ENCODE data around the gene SEMA4G.
"Not testable (repeated sequence)": the region's sequence is repeated elsewhere in the genome, so short reads cannot be mapped to it uniquely, and the experiment has no call there.

Gene SEMA4G

DNA sequence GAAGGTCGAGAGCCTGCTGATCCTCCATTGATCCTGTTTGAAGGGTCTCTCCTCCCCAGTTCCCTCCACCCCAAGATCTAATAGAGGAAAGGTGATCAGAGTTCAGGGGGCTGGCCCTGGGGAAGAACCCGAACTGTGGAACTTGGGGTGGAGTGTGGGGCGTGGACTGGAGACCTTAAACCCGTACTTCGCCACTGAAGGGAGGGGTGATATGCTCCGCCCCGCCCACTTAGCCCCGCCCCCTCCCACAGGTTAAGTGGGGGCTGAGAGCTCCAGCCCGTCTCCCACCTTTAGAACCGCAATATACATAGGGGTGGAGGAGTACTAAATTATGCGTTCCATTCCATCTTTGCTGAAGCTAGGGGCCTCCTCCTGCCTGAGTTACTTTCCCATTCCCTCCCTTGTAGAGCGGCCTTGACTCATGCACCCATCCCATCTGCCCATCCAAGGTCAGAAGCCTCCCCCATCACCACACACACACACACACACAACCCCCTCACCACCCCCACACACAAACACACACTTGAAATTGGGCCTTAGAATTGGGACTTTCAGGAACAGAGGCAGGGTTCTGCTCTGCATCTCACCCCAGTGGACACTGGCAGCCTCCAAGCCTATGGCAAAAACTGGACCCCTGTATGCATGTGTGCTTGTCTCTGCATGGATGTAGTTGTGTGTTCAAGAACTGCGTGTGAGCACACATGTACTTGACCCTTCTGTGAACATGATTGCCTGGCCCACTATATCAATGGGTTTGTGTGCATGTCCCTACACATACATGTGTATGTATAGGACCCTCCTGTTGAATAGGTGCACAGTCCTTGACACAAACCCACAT lies 991 bp downstream of the SEMA4G start:
- intact Hi-C loops (cut with DNase I), result no loop called here
- DNase-seq, result no peak

DNA sequence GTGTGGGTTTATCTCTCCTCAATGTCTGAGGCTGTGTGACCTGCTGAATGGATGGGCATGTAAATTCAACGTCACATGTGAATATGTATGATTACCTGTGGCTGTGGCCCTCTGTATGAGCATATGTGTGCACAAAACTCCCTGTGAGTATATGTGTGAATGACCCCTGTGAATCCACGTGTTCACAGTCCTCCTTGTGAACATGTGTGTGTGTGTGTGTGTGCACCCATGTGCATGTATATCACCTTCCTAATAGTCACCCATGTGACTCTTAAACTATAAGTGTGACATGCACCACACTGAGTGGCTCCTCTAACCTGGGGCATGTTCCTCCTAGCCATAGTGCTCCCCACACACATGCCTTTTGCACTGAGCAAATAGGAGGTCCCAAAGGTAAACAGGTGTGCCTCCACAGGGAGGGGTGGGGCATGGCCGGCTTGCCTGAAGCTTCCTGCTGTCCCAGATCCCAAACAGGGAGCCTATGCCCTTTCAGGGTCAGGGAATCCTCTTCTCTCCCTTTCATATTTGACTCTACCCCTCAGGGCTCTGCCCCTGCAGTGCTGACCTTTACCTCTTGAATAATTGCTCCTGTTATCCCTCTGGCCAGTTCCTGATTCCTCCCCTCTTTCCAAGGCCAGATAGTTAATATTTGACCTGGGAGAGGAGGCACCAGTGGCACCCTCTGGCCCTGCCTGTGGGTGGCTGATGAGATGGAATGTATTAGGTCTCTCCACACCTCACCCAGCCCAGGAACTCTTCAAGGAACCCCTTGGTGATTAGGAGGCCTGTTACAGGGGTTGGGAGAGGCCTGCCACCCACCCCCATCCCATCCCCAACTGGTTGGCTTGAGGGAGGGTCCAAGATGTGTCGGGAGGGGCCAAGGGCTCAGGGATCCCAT lies 1.9 kb downstream of the SEMA4G start:
- DNase-seq, result no peak
- intact Hi-C loops (cut with DNase I), result no loop called here

DNA sequence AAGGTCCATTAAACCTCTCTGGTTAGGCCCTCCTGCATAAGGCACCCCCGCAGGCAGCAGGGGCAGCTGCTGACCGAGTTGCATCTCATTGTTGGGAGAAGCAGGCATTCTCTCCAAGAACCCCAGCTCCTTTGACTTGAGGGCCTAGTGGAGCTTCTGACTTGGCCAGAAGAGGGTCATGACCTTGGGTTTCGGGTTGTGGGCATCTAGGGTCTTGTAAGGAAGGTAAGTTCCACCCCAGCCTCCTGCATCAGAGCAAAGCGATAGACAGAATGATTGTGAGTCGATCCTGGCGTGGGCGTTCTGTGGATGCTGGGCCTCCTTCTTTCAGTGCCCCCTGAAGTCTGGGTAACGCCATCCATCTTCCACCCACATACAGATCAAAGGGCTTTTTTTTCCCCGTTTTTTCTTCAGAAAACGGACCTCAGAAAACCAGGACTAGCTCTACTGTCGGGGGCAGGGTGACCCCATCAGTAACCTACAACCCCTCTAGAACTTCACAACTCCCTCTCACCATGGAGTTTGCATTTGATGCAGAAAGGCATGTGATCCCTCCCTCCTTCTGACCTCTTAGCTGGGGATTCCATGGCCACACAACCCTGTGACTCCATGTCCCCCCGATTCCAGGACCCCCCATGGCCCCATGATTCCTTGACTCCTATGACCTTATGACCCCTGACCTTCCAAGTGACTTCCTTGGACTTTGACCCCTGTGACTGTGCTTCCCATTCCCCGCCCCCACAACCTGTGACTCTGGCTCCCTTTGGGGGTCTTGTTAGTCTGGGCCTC lies 3.0 kb downstream of the SEMA4G start:
- intact Hi-C loops (cut with DNase I), result no loop called here
- DNase-seq, result no peak

DNA sequence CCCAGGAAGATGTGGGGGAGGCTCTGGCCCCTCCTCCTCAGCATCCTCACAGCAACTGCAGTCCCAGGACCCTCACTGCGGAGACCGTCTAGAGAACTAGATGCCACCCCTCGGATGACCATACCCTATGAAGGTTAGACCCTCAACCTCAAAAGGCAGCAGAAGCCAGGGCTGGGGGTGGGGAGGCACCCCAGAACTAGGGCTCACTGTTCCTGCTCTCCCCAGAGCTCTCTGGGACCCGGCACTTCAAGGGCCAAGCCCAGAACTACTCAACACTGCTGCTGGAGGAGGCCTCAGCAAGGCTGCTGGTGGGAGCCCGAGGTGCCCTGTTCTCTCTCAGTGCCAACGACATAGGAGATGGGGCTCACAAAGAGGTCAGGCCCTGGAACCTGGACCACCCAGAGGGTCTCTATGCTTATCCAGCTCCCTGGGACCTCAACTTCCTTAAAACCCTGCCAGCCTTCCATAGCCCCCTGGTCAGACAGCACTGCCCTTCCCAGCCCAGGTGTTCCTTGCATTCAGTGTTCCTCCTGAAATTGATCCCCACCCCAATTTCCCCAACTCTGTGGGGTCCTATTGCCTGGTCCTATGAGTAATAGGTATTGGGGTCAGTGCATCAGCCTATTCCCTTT lies 3.7 kb downstream of the SEMA4G start:
- DNase-seq, result no peak
- intact Hi-C loops (cut with DNase I), result no loop called here

DNA sequence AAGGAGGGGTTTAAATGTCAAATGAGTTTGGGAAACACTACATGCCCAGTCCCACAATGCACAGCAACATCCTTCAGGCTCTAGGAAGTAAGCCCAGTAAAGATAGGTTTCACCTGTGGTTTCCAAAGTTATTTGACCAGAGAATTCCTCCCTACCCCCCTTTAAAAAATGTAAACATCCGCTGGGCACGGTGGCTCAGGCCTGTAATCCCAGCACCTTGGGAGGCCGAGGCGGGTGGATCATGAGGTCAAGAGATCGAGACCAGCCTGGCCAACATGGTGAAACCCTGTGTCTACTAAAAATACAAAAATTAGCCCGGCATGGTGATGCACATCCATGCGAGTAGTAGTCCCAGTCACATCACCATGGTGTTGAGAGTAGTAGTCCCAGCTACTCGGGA lies 6.1 kb downstream of the SEMA4G start:
- intact Hi-C loops (cut with DNase I); DNase-seq: not testable (repeated sequence)

DNA sequence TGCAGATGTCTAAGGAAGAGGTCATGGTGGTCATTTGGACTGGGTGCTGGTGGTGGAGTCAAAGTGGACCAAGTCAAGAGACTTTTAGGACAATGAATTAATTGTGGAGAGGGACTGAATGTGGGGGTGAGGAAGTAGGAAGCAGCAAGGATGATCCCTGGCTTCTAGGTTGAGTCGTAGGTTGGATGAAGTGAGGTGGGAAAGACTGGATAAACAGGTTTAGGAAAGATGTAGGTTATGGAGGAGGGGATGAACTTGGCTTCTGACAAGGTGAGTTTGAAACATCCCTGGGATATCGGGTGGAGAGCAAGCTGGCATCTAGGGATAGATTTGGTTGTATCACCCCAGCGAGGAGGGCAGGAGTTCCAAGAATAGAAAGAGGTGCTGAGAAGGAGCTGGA lies 7.6 kb downstream of the SEMA4G start:
- intact Hi-C loops (cut with DNase I), result no loop called here
- DNase-seq, result no peak

DNA sequence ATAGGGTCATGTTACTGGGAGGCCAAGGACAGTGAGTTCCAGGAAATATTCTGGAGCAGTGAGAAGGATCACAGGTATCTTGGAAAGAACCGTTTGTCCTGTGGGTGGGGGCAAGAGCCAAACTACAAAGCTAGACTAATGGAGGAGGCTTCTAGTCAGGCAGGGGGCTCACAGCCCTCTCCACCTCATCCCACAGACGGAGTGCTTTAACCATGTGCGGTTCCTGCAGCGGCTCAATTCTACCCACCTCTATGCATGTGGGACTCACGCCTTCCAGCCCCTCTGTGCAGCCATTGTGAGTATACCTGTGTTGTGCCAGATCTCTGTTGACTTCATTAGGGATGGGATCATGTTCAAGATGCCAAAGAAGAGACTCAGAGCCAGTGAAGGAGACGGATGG lies 8.1 kb downstream of the SEMA4G start:
- DNase-seq, result no peak

DNA sequence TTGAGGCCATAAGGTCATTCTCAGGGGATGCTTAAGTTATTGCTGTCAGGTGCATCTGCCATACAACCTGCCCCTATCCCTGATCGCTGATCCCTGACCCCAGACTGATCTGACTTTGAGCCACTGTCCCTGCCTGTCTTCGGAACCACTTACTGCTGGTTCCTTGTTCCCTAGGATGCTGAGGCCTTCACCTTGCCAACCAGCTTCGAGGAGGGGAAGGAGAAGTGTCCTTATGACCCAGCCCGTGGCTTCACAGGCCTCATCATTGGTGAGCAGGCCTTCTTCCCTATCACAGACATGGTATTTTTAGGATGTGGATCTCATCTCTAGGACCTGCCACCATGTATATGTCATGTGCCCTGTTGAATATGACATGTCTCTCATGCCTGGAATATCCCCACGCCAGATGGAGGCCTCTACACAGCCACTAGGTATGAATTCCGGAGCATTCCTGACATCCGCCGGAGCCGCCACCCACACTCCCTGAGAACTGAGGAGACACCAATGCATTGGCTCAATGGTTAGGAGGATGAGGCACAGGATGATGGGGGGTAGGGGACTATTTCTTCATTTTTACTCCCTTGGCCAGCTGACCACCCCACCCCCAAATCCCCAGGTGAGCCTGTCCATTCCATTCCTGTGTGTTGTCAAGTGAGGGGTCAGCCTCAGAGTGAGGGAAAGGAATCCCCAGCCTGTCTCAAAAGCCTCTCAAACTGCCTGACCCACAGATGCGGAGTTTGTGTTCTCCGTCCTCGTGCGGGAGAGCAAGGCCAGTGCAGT lies 9.0 kb downstream of the SEMA4G start:
- intact Hi-C loops (cut with DNase I), result no loop called here
- no peak for DNase-seq

More for the DNA sequence above, 8.1 kb downstream of the SEMA4G start:
- intact Hi-C loops (cut with DNase I), result no loop called here

DNA sequence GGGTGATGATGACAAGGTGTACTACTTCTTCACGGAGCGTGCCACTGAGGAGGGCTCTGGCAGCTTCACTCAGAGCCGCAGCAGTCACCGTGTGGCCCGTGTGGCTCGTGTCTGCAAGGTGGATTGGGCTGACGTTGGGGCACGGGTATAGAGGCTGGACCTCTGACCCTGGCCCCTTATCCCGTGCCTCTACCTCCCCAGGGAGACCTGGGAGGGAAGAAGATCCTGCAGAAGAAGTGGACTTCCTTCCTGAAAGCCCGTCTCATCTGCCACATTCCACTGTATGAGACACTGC lies 9.5 kb downstream of the SEMA4G start:
- DNase-seq, result no peak
- intact Hi-C loops (cut with DNase I), result no loop called here

DNA sequence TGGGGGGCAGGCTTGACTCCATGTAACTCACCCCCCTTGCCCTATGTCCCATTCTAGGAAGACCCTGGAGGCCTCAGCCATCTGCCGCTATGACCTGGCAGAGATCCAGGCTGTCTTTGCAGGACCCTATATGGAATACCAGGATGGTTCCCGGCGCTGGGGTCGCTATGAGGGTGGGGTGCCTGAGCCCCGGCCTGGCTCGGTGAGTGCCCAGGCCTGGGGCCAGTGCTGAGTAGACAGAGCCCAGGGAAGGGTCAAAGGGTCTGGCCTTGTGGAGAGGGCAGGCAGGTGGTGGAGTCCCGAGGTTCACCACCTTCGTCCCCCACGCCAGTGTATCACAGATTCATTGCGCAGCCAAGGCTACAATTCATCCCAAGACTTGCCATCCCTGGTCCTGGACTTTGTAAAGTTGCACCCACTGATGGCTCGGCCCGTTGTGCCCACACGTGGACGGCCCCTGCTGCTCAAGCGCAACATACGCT lies 10.5 kb downstream of the SEMA4G start:
- intact Hi-C loops (cut with DNase I), result loop anchor here (10.0 kb wide), 1 partner anchor 65 kb away; the partner anchor contains the start of gene SLF2
- DNase-seq, result no peak

DNA sequence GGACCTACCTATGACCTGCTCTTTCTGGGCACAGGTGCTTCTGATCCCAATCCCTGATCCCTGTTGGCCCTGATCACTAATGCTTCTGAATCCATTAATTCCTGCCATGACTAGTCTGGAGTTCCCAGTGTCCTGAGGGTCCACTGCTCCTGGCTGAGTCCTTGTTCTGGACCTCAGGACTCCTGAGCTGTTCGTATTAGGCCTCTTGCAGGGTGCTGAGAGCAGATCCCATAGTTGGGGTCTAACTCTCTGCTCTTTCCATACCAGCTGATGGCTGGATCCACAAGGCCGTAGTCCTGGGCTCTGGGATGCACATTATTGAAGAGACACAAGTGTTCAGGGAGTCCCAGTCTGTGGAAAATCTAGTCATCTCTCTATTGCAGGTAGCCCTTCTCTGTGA lies 11.0 kb downstream of the SEMA4G start:
- intact Hi-C loops (cut with DNase I), result loop anchor here (10.0 kb wide), 1 partner anchor 66 kb away; the partner anchor contains the start of gene SLF2
- DNase-seq, result no peak

DNA sequence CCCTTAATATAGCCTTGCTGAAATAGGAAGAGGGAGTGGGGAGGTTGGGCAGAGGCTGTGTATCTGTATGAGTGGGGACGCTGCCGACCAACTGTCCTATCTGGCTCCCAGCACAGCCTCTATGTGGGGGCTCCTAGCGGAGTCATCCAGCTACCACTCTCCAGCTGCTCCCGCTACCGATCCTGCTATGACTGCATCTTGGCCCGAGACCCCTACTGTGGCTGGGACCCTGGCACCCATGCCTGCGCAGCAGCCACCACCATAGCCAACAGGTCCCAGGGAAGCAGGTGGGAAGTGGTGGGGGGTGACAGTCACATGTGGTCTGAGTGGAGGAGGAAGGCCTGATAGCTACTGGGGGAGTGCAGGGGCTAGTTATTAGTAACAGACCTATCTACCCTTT lies 11.4 kb downstream of the SEMA4G start:
- DNase-seq, result no peak
- intact Hi-C loops (cut with DNase I), result loop anchor here (10.0 kb wide), 1 partner anchor 66 kb away; the partner anchor contains the start of gene SLF2

DNA sequence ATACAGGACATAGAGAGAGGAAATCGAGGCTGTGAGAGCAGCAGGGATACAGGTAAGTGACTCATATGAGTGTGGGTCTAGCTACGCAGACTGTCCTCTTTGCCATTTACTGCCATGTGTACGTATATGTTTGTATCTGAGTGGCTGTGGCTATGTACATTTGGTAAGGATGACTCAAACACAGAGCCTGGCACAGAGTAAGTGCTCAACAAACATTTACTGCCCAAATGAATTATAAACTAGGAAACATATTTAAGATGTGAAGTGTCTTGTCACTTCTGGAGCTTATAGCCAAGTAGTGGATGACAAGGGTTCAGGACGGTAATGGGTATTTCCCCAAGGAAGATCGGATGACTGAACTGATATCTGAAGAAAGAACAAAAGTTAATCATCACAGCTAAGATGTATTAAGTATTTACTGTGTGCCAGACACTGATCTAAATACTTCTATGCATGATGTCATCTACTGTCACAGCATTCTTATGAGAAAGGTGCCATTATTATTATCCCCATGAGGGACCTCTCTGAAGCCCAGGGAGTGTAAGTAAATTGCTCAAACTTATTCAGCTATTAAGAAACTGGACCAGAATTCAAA lies 12.0 kb downstream of the SEMA4G start:
- intact Hi-C loops (cut with DNase I), result loop anchor here (10.0 kb wide), 1 partner anchor 66 kb away; the partner anchor contains the start of gene SLF2
- no peak for DNase-seq

DNA sequence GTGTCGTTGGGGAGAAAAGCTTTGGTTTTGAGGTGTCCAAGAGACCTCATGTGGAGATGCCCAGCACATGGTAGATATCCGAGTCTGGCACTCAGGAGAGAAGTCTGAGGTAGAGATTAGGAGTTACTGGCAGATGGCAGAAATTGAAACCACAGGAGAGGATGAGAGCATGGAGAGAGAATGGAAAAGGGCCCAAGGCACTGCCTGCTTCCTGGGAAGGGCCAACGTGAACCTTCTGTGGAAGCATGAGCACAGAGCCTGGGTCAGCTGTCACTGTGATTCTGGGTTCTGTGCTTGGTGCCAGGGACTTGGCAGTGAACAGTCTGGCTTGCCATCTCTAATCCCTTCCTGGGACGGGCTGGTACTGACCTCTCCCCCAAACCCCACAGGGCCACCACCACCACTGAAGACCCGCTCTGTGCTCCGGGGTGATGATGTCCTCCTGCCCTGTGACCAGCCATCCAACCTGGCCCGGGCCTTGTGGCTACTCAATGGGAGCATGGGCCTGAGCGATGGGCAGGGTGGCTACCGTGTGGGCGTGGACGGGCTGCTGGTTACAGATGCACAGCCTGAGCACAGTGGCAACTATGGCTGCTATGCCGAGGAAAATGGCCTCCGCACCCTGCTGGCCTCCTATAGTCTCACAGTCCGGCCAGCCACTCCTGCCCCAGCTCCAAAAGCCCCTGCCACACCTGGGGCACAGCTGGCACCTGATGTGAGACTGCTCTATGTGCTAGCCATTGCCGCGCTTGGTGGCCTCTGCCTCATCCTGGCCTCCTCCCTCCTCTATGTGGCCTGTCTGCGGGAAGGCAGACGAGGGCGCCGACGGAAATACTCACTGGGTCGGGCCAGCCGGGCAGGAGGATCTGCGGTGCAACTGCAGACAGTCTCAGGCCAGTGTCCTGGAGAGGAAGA lies 13.9 kb downstream of the SEMA4G start:
- peak in 1 of 10 donors; percentile 78 for DNase-seq

DNA sequence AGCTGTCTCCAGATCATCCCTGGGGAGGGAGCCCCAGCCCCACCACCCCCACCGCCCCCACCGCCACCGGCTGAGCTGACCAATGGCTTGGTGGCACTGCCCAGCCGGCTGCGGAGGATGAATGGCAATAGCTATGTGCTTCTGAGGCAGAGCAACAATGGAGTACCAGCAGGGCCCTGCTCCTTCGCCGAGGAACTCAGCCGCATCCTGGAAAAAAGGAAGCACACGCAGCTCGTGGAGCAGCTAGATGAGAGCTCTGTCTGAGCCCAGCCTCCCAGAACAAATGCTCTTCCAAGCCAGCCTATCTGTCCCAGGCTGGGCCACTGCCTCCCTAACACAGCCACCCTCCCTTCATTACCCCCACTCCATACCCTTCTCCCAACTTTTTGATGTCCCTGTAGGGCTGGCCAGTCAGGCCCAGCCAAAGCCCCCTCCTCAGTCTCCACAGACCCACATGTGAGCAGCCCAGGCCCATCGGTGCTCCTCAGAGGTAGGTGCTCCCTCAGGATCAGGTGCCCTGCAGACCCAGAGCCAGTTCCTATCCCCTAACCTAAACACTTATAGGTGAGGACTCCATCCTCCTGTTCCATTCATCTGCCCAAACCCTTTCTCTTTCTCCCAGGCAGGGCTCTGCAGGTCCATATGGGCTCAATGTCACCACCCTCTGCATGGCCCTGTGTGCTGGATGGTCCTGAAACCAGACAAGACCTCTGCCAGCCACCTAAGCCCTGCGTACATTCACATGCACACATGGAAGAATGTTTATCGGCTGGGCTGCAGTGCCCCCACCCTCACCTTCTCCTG lies 14.8 kb downstream of the SEMA4G start:
- peak in 1 of 10 donors; percentile 71 for DNase-seq
- intact Hi-C loops (cut with DNase I), result loop anchor here (10.0 kb wide), 1 partner anchor 69 kb away; the partner anchor contains the start of gene SLF2

More for the DNA sequence above, 13.9 kb downstream of the SEMA4G start:
- intact Hi-C loops (cut with DNase I), result loop anchor here (10.0 kb wide), 1 partner anchor 68 kb away; the partner anchor contains the start of gene SLF2

DNA sequence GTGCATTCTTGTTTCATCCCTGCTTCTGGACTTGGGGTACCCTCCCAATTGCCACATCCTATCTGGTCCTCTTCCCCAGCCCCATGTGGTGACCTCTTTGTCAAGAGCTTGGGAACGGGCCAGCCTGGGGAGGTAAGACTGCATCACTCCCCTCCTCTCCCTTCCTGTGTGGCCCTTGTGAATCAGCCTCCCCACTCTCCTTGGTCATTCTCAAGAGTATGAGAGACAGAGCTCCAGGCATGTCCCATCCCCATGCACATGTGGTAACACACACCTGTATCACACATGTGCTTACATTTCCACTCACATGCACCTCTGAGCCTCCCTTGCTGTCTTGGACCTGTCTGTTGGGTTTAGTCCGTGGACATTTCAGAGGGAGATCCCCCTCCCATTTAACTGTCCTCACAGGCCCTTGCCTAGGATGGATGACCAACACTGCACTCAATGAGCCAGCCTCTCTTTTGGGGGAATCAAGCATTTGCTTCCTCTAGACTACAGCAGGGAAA lies 15.4 kb downstream of the SEMA4G start:
- peak in 1 of 10 donors; percentile 32 for DNase-seq
- intact Hi-C loops (cut with DNase I), result loop anchor here (10.0 kb wide), 1 partner anchor 70 kb away; the partner anchor contains the start of gene SLF2
